ENCODE results near the gene RBCK1.

Gene RBCK1

DNA sequence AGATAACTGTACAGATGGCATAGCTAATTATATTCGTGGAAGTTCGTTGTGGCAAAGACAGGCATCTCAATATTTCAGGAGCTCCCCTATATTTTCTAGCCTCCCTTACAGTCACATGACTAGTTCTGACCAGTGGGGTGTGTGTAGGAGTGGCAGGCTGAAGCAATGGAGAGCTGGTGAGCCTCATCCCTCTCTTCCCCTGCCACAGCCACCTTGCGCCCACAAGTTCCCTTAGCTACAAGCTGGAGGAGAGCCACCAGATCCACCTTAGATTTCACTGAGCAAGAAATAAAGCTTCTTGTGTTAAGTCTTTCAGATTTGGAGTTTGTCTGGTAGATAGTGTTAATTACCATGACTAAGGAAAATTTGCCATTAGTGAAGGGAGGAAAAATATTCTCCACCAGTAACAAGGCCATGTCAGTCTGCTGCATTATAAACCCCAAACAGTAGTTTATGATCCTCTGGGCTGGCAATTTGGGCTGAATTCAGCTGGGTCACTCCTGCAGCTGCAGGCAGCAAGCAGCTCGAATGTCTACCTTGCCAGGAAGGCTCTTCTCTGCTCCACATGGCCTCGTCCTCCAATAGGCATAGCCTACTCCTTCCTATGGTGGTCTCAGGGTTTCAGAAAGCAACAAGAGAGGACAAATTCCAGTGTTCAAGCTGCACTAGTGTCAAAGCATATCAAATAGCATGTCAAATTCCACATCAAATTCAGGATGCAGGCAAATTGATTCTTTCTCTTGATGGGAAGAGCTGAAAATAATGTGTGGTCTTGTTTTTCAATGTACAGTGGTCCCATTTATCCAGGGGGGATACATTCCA, 7.4 kb upstream of the RBCK1 start:
- DNase-seq, result no peak

DNA sequence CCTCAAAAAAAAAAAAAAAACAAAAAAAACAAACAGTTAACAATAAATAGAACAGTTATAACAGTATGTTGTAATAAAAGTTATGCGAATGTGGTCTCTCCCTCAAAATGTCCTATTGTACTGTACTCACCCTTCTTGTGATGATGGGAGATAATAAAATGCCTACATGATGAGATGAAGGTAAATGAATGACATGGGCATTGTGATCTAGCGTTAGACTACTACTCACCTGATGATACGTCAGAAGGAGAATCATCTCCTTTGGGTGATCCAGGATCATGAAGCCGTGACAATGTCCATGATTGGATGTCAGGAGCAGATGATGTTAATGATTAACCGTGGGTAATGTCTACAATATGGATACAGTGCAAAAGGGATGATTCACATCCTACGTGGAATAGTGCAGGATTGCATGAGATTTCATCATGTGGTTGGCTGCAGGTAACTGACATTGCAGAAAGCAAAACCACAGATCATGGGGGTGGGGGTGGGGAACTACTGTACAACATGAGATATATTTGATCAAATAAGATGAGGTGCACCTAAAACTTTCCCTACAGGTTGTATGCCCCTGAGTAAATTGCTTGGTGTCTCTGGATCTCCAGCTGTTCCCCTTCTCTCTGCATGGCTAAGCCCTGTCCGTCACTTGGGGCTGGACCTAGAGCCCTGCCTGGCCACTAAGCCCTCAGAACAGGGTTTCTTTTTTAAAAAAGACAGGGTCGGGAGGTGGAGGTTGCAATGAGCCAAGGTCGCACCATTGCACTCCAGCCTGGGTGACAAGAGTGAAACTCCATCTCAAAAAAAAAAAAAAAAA, 6.2 kb upstream of the RBCK1 start:
- no peak for DNase-seq

- no peak for DNase-seq
These were observed 5.6 kb upstream of the RBCK1 start for GRCh38 chr20:402496-402885.

- DNase-seq, result no peak
These were observed 5.1 kb upstream of the RBCK1 start for GRCh38 chr20:402898-403581.

DNA sequence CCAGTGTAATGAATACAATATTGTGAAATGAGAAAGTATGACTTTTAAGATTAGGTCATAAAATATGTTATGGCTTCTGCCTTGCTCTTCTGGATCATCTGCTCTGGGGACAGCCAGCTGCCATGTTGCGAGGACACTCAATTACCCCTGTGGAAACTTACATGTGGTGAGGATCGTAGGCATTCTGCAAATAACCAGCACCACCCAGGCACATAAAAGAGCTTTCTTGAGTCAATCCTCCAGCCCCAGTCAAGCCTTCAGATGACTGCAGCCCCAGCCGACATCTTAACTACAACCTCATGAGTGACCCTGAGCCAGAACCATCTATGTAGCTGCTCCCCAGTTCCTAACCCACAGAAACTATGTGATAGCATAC, 4.5 kb upstream of the RBCK1 start:
- no peak for DNase-seq

DNA sequence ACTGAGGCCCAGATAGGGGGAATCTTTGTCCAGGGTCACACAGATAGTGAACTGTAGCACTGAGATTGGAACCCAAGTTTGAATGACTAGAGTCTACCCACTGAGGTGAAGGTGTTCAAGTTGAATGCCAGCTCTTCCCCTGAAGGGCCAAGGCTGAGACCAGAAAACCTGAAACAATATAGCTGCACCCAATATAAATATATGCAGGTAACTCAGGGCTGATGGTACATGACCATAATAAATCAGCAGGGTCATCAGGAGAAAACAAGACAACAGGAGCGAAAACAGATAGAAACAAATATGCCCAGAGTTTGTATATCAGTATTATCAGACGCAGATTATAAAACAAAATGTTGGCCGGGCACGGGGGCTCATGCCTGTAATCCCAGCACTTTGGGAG, 4.0 kb upstream of the RBCK1 start:
- no peak for DNase-seq

- no peak for DNase-seq
These were observed 1.6 kb upstream of the RBCK1 start for GRCh38 chr20:406200-407132.

DNA sequence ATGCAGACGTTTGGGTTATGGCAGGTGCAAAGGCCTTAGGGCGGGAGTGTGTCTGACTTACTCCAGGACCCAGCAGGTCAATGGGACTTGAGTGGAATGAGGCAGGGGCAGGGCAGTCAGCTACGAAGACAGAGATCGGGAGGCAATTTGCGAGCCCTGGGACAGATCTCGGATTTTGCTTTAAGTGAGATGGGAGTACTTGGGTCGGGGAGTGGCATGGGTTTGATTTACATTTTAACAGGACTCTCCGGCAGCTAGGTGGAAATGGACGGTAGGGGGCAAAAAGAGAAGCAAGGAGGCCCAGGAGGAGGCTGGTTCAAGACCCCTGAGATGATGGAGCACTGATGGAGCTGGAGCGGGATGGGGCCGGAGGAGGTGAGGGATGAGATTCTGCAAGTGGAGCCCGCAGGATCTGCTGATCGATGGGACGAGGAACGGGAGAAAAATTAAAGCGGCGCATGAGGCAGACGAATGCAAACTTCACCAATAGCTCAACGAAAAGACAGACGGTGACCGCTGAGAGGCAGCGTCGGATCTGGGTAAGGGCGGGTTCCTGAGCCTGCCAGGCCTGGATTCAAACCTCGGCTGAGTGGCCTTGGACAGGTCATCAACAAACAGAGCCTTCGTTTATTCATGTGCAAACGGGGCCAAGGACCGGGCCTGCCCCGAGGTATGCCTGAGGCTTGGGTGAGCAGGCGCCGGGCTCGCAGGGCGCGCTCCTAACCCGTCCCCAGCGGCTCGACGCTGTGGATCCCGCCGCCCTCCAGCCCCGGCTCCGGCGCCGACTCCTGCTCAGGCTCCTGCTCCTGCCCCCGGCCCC, 756 bp upstream of the RBCK1 start:
- DNase-seq, result peak; percentile 73 to 75

GRCh38 chr20:408843-409696, 971 bp downstream of the RBCK1 start:
- peak; percentile 27 to 33 for DNase-seq

DNA sequence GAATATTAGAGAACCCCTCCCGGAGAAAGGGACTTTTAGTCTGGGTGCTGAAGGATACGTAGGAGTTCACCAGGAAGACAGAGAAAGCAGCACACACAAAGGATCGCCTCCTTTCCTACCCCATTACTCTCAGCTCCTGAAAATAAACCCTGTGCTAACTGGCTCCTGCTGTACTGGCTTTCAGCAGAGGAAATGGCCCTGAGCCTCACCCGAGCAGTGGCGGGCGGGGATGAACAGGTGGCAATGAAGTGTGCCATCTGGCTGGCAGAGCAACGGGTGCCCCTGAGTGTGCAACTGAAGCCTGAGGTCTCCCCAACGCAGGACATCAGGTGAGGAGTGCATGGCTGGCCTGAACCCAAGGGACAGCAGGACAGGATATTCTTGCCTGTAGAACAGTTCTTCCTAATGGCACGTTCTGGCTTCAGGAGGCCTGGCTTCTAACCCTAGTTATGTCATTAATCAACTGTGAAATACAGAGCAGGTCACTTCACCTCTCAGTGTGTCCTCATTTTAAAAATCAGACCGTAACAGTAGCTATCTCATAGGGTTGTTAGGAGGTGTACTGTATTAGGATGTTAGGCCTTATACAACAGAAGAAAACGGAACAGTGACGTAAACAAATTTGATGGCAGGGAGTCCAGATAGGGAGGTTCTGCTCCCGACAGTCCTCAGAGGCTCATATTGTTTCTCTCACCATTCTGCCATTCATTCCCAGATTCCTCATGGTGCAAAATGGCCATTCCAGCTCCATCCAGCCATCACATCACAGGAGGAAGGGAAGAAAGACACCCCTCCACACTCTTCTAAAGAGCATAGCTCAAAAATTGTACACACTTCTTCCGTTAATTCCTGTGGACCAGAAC, 1.8 kb downstream of the RBCK1 start:
- no peak for DNase-seq

GRCh38 chr20:412081-412480, 4.0 kb downstream of the RBCK1 start:
- no peak for DNase-seq

GRCh38 chr20:414161-414560, 6.1 kb downstream of the RBCK1 start:
- DNase-seq, result no peak

DNA sequence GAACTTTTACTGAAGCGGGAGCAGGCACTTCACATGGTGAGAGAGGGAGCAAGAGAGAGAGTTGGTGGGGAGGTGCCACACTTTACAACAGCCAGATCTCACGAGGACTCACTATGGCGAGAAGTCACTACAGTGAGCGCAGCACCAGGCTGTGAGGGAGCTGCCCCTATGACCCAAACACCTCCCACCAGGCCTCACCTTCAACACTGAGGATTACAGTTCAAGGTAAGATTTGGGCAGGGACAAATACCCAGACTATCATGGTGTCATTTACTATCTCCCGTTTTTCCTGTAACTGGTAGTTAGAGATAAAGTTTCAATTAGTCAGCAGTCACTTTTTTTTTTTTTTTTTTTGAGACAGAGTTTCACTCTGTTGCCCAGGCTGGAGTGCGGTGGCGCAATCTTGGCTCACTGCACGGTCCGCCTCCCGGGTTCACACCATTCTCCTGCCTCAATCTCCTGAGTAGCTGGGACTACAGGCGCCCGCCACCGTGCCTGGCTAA, 7.8 kb downstream of the RBCK1 start:
- DNase-seq, result no peak

DNA sequence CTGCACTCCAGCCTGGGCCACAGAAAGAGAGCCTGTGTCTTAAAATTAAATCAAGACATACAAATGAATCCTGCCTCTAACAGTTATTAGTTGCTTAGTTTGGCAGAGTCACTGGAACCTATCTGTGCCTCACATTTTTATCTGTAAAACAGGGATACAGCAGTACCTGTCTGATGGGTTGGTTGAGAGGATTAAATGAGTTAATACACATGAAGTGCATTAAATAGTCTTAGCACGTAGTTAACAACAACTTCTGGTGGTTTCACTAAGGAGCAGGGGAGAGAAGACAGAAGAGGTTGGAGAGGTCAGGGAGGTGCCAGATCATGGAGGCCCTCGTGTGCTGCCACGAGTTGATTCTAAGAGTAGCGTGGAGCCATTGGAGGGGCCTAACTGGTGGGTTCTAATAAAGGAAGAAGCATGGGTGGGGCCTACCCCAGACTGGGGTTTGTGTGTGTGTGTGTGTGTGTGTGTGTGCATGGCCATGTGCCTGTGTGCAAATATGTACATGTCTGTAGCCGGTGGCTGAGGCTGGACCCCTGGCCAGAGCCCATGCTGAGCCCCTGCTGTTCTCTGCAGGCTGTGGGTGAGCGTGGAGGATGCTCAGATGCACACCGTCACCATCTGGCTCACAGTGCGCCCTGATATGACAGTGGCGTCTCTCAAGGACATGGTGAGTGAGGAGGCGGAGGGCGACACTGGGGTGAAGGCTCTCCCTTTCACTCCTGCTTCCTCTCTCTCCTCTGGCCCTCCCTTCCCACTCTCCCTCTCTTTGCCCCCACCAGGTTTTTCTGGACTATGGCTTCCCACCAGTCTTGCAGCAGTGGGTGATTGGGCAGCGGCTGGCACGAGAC, 9.1 kb downstream of the RBCK1 start:
- no peak for DNase-seq

GRCh38 chr20:417801-418342, 9.8 kb downstream of the RBCK1 start:
- no peak for DNase-seq

GRCh38 chr20:418858-419365, 10.8 kb downstream of the RBCK1 start:
- no peak for DNase-seq

DNA sequence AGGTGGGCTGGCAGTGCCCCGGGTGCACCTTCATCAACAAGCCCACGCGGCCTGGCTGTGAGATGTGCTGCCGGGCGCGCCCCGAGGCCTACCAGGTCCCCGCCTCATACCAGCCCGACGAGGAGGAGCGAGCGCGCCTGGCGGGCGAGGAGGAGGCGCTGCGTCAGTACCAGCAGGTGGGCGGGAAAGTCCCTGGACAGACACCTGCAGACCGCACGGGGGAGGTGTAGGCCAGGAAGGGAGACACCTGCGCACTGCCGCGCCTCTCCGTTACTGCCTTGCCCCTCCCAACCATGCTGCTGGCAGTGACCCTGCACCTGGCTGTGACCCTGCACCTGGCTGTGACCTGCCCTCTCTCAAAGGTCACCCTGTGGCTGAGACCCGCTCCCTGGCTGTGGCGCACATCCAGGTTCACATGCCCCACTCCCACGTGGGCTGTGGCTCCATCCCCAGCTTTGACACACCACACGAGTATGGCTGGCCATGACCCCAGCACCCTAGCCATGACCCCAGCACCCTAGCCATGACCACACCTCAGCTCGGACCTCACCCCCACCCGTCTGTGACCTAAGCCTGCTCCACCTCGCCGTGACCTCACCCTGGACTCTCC, 11.6 kb downstream of the RBCK1 start:
- DNase-seq, result no peak
